ENCODE measurements around the gene OMA1. TPM values are rescaled to one million over a fixed set of nuclear protein-coding genes. Genes with fewer than 3 reads are reported as not detected.

OMA1 gene
- total and polyA plus RNA-seq, 2 of the 4 experiments (the other 2 are of a cell fraction), result 5.9 to 6.4 TPM

- Histone ChIP-seq H3K27ac (ENCODE audit: insufficient read depth, low read length) (peak overlapping the region; percentile 20; the same call in 1 of the 2 replicates), H2BK20ac (ENCODE audit: low read depth, low read length) (peak overlapping the region; percentile 85), H2AFZ (replicated peaks; ENCODE audit: low read length, poor library complexity) (peak overlapping the region; percentile 57), H3K23ac (ENCODE audit: low read depth, low read length) (peak overlapping the region; percentile 46; the same call in 1 of the 2 replicates), H4K5ac (ENCODE audit: low read depth, low read length) (peak overlapping the region; percentile 21; the same call in 1 of the 2 replicates), H2BK15ac (ENCODE audit: low read depth, low read length) (peak overlapping the region; percentile 56; the same call in 1 of the 3 replicates), H3K4me2 (ENCODE audit: low read depth, low read length) (no peak overlapping the region), H4K8ac (ENCODE audit: low read depth in 2 of 2, low read length in 2 of 2) (peak overlapping the region; percentile 36 to 58; a peak in 2 of 4 replicates), H3K56ac (ENCODE audit: extremely low read depth, insufficient read depth, low read length) (0 out of 2 replicates have a peak overlapping the region, but pooled peaks have one; percentile 24), H3K27me3 (ENCODE audit: control insufficient read depth, insufficient read depth, low read length) (no peaks in the 10 kb centered on the region), H4K91ac (ENCODE audit: insufficient read depth, low read depth, low read length) (peak overlapping the region; percentile 33; the same call in 1 of the 2 replicates), H3K36me3 (ENCODE audit: control insufficient read depth, insufficient read depth, low read length) (no peaks in the 10 kb centered on the region), H3K9ac (ENCODE audit: low read depth, low read length) (no peak overlapping the region), H3K9me3 (ENCODE audit: control insufficient read depth, insufficient read depth, low read length) (no peaks in the 10 kb centered on the region), H3K4ac (ENCODE audit: low read depth, low read length) (peak overlapping the region; percentile 34), H3K4me1 (ENCODE audit: control insufficient read depth, insufficient read depth, low read length) (peaks cover 22% of the 10 kb centered on the region), H4K20me1 (ENCODE audit: insufficient read depth, low read length) (no peaks in the 10 kb centered on the region), H2AK5ac (ENCODE audit: low read depth, low read length) (peak overlapping the region; percentile 56; the same call in 1 of the 2 replicates), H3K14ac (replicated peaks; ENCODE audit: low read depth, low read length) (peak overlapping the region; percentile 78), H3K79me1 (ENCODE audit: low read depth in 1 of 2, low read length in 2 of 2) (no peaks in the 10 kb centered on the region), H3K4me3 (ENCODE audit: insufficient read depth, low read depth, low read length) (no peak overlapping the region), H3K18ac (ENCODE audit: low read depth, low read length) (peak overlapping the region; percentile 75; the same call in 1 of the 2 replicates), H2BK5ac (ENCODE audit: low read depth, low read length, poor library complexity, severe bottlenecking) (peak overlapping the region; percentile 23), H2BK120ac (ENCODE audit: low read depth, low read length) (peak overlapping the region; percentile 88), H2AK9ac (replicated peaks; ENCODE audit: low read depth, low read length, poor library complexity) (no peak overlapping the region), H3K9me1 (ENCODE audit: insufficient read depth, low read length) (peaks cover 19% of the 10 kb centered on the region)
- no peak for ATAC-seq (ENCODE audit: low read depth)
- BruUV-seq (replicated peaks), result no TSS peak
- CTCF ChIA-PET, result interaction anchor here (1.1 kb wide), 1 partner anchor 12 kb away, joined by 3 read pairs; no protein-coding TSS in a partner anchor
- no peak for DNase-seq
- no peak for TF ChIP-seq MXI1 (IDR thresholded peaks at IDR 0.05; ENCODE audit: borderline replicate concordance, low read depth, low read length)
- no peak for TF ChIP-seq ELK1 (IDR thresholded peaks at IDR 0.05; ENCODE audit: borderline replicate concordance, low read depth, low read length)
- no peak for TF ChIP-seq MAZ (IDR thresholded peaks at IDR 0.05; ENCODE audit: borderline replicate concordance, low read depth, low read length)
- no peak for TF ChIP-seq FOS (IDR thresholded peaks at IDR 0.05; ENCODE audit: low read depth, low read length)
- TF ChIP-seq BHLHE40 (IDR thresholded peaks at IDR 0.05; ENCODE audit: low read depth, low read length), result no peak
- no peak for TF ChIP-seq RCOR1 (IDR thresholded peaks at IDR 0.05; ENCODE audit: insufficient replicate concordance, low read length)
- no peak for TF ChIP-seq NFE2L2 (IDR thresholded peaks at IDR 0.05; ENCODE audit: low read depth, low read length)
- no peak for TF ChIP-seq CHD1 (IDR thresholded peaks at IDR 0.05; ENCODE audit: low read depth, low read length)
- TF ChIP-seq, protein P1, sequence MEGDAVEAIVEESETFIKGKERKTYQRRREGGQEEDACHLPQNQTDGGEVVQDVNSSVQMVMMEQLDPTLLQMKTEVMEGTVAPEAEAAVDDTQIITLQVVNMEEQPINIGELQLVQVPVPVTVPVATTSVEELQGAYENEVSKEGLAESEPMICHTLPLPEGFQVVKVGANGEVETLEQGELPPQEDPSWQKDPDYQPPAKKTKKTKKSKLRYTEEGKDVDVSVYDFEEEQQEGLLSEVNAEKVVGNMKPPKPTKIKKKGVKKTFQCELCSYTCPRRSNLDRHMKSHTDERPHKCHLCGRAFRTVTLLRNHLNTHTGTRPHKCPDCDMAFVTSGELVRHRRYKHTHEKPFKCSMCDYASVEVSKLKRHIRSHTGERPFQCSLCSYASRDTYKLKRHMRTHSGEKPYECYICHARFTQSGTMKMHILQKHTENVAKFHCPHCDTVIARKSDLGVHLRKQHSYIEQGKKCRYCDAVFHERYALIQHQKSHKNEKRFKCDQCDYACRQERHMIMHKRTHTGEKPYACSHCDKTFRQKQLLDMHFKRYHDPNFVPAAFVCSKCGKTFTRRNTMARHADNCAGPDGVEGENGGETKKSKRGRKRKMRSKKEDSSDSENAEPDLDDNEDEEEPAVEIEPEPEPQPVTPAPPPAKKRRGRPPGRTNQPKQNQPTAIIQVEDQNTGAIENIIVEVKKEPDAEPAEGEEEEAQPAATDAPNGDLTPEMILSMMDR (conservative IDR thresholded peaks at IDR 0.05; ENCODE audit: low read depth, low read length), result no peak
- no peak for TF ChIP-seq USF2 (IDR thresholded peaks at IDR 0.05; ENCODE audit: low read depth, low read length)
- TF ChIP-seq RAD21 (IDR thresholded peaks at IDR 0.05; ENCODE audit: low read length), result no peak
- TF ChIP-seq CEBPB (IDR thresholded peaks at IDR 0.05; ENCODE audit: low read depth, low read length), result no peak
- TF ChIP-seq SMC3 (IDR thresholded peaks at IDR 0.05; ENCODE audit: low read depth, low read length), result no peak
- no CpG with 5 or more reads among the region's 1 CpG for WGBS, 2 experiments (ENCODE audit: extremely low coverage in 2 of 2, insufficient read length in 1 of 2)
- POLR2A ChIA-PET (ENCODE audit: unreplicated experiment), result no interaction called here
- intact Hi-C loops (cut with micrococcal nuclease) (no loop called here), dilution Hi-C loops (cut with HindIII; ENCODE audit: low sequenced_read_pairs, unreplicated experiment) (no loop called here), in situ Hi-C loops (cut with MboI; ENCODE audit: low sequenced_read_pairs) (no loop called here)
Measured at GRCh38 chr1:58583496-58583895, 37.0 kb upstream of the OMA1 start.

All from IMR-90 (cell line).